ENCODE data around the gene TOX2.

TOX2 gene

GRCh38 chr20:43994486-43995100 lies 79.9 kb downstream of the TOX2 start:
- in situ Hi-C loops (cut with HindIII; ENCODE audit: low sequenced_read_pairs): loop anchor here (5.0 kb wide), 2 partner anchors 33 to 52 kb away; no protein-coding TSS in a partner anchor
- DNase-seq (ENCODE audit: low read depth): no peak
- TF ChIP-seq CTCF (IDR thresholded peaks at IDR 0.05; ENCODE audit: low read depth, low read length, missing control alignments): no peak
- H3K4me3 ChIP-seq (ENCODE audit: low read depth, low read length): no peak overlapping the region

- TF ChIP-seq CTCF (IDR thresholded peaks at IDR 0.05; ENCODE audit: low read depth, low read length, missing control alignments): no peak
- no peak overlapping the region for H3K4me3 ChIP-seq (ENCODE audit: low read depth, low read length)
- in situ Hi-C loops (cut with HindIII; ENCODE audit: low sequenced_read_pairs): loop anchor here (5.0 kb wide), 1 partner anchor 53 kb away; no protein-coding TSS in a partner anchor
- no peak for DNase-seq (ENCODE audit: low read depth)
Observed at GRCh38 chr20:43995645-43996044, 81.0 kb downstream of the TOX2 start.

- DNase-seq (ENCODE audit: low read depth): no peak
- H3K4me3 ChIP-seq (ENCODE audit: low read depth, low read length): no peak overlapping the region
- no peak for TF ChIP-seq CTCF (IDR thresholded peaks at IDR 0.05; ENCODE audit: low read depth, low read length, missing control alignments)
- in situ Hi-C loops (cut with HindIII; ENCODE audit: low sequenced_read_pairs): loop anchor here (5.0 kb wide), 1 partner anchor 54 kb away; no protein-coding TSS in a partner anchor
Observed at GRCh38 chr20:43996240-43996930, 81.7 kb downstream of the TOX2 start.

- TF ChIP-seq CTCF (IDR thresholded peaks at IDR 0.05; ENCODE audit: low read depth, low read length, missing control alignments): no peak
- in situ Hi-C loops (cut with HindIII; ENCODE audit: low sequenced_read_pairs): loop anchor here (5.0 kb wide), 1 partner anchor 58 kb away; no protein-coding TSS in a partner anchor
- H3K4me3 ChIP-seq (ENCODE audit: low read depth, low read length): no peak overlapping the region
- DNase-seq (ENCODE audit: low read depth): no peak
Observed at GRCh38 chr20:43999848-44000247, 85.2 kb downstream of the TOX2 start.

- in situ Hi-C loops (cut with HindIII; ENCODE audit: low sequenced_read_pairs): no loop called here
Observed at GRCh38 chr20:44001667-44002596, 87.3 kb downstream of the TOX2 start.

More at GRCh38 chr20:44001667-44002596, 87.3 kb downstream of the TOX2 start:
- no peak for DNase-seq (ENCODE audit: low read depth)
- TF ChIP-seq CTCF (IDR thresholded peaks at IDR 0.05; ENCODE audit: low read depth, low read length, missing control alignments): no peak
- no peak overlapping the region for H3K4me3 ChIP-seq (ENCODE audit: low read depth, low read length)

Data from astrocyte of the cerebellum (primary cell).